ENCODE data around the gene SMYD5. TPM values are rescaled to one million over a fixed set of nuclear protein-coding genes. Genes with fewer than 3 reads are reported as not detected.
"Not testable (repeated sequence)": the region's sequence is repeated elsewhere in the genome, so short reads cannot be mapped to it uniquely, and the experiment has no call there.

SMYD5 gene
- total RNA-seq, 4 donors from 2014 or later: 17.0 to 38.4 (median 20.0) TPM

DNA sequence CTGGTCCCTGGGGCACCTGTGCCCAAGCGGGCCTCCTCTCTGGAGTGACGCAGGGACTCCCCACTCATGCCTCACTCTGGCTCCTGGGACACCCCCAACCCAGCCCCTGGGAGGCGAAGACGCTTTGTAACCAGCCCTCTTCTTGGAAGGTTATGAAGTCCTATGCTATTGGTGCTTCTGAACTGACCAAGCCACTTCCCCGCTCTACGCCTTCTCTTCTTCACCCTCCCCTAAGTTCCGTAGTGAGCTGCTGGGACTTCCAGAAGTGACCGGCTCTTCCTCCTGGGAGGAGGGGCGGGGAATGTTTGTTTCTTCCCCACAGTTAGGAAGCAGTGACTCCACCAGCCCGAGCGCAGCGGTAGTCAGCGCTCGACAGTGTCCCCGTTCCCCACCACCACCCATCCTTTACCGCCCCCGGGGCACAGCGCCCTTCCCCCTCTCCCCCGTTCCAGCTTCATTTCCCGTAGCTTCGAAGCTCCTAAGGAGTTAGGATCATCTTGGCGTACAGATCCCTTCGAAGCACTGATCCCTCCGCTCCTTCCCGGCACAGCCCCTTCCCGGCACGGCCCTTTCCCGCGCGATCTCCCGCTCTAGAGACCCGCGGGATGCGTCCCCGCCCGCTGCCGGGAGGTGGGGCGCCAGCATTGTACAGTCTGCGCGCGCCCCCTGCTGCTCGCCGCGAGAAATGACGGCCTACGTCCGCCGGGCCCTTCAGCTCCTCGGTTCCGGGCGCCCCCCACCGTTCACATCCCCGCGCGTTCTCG lies 37.0 kb upstream of the SMYD5 start:
- H3K27me3 ChIP-seq: peaks cover 40% of the 10 kb centered on the region
- DNase-seq (ENCODE audit: low spot score in 2 of 2): peak; percentile 94
- peaks cover 28% of the 10 kb centered on the region for H3K4me1 ChIP-seq
- H3K4me3 ChIP-seq: peak overlapping the region; percentile 55
- H3K9me3 ChIP-seq: no peaks in the 10 kb centered on the region
- H3K27ac ChIP-seq: peak overlapping the region; percentile 73
- WGBS: under 1% methylated on average over 25 of the region's 56 CpGs
- TF ChIP-seq POLR2AphosphoS5 (IDR thresholded peaks at IDR 0.05) (no peak), POLR2A (IDR thresholded peaks at IDR 0.05) (peak in 1 of 2 donors; percentile 10), EP300 (IDR thresholded peaks at IDR 0.05) (no peak), CTCF (IDR thresholded peaks at IDR 0.05) (peak; percentile 73 to 98)
- no peaks in the 10 kb centered on the region for H3K36me3 ChIP-seq

- H3K27me3 ChIP-seq: peaks cover 38% of the 10 kb centered on the region
- WGBS: 26% methylated on average over 9 of the region's 12 CpGs
- no peak overlapping the region for H3K27ac ChIP-seq
- H3K4me1 ChIP-seq: peaks cover 28% of the 10 kb centered on the region
- H3K36me3 ChIP-seq: no peaks in the 10 kb centered on the region
- no peaks in the 10 kb centered on the region for H3K9me3 ChIP-seq
- DNase-seq (ENCODE audit: low spot score in 2 of 2): no peak
- H3K4me3 ChIP-seq: peak overlapping the region; percentile 55
- TF ChIP-seq CTCF (IDR thresholded peaks at IDR 0.05): no peak
- no peak for TF ChIP-seq EP300 (IDR thresholded peaks at IDR 0.05)
- no peak for TF ChIP-seq POLR2A (IDR thresholded peaks at IDR 0.05)
- TF ChIP-seq POLR2AphosphoS5 (IDR thresholded peaks at IDR 0.05): no peak
These were observed 36.3 kb upstream of the SMYD5 start for GRCh38 chr2:73177645-73178255.

DNA sequence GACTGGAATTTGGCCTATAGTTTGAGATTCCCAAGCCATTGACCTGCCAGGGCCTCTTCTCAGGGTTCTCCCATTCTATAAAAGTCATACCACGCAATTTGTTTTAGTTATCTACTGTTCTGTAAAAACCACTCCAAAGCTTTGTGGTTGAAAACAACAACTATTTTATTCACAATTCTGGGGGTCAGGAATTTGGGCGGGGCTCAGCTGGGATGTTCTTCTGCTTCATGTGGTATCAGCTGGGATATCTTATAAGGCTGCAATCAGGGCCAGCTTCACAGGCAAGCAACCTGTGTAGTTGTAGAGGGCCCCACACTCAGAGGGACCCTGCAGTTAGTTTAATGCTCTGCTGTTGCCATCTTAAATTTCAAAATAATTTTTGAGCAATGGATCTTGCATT lies 28.1 kb upstream of the SMYD5 start:
- WGBS: 82% methylated on average over 2 of the region's 2 CpGs
- Histone ChIP-seq H3K4me3 (no peak overlapping the region), H3K4me1 (no peaks in the 10 kb centered on the region), H3K27me3 (peaks cover 15% of the 10 kb centered on the region), H3K36me3 (no peaks in the 10 kb centered on the region), H3K9me3 (no peaks in the 10 kb centered on the region), H3K27ac (no peak overlapping the region)
- no peak for DNase-seq (ENCODE audit: low spot score in 2 of 2)
- TF ChIP-seq POLR2AphosphoS5 (IDR thresholded peaks at IDR 0.05) (no peak), POLR2A (IDR thresholded peaks at IDR 0.05) (no peak), EP300 (IDR thresholded peaks at IDR 0.05) (no peak), CTCF (IDR thresholded peaks at IDR 0.05) (no peak)

DNA sequence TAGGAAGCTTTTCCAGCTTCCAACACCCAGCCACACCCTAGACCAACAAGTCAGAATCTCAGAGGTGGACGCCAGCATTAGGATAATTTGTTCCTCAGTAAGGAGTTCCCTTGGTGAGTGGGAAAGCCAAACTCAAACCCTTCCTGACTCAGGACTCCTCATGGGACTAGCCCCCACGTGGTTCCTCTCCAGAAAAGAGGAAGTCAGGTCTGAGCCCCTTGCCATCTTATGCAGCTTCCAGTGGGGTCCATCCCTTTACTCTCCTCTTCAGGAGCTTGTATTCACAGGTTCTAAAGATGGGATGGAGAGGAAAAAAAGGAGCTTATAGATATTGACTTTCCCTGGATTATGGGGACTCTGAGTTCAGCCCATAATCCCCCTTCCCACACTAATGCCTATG lies 26.5 kb upstream of the SMYD5 start:
- no peaks in the 10 kb centered on the region for H3K4me1 ChIP-seq
- H3K27ac ChIP-seq: no peak overlapping the region
- 58% methylated on average over 2 of the region's 2 CpGs for WGBS
- no peak overlapping the region for H3K4me3 ChIP-seq
- H3K27me3 ChIP-seq: peaks cover 15% of the 10 kb centered on the region
- no peak for DNase-seq (ENCODE audit: low spot score in 2 of 2)
- TF ChIP-seq CTCF (IDR thresholded peaks at IDR 0.05): no peak
- no peak for TF ChIP-seq POLR2A (IDR thresholded peaks at IDR 0.05)
- no peaks in the 10 kb centered on the region for H3K36me3 ChIP-seq
- no peaks in the 10 kb centered on the region for H3K9me3 ChIP-seq

DNA sequence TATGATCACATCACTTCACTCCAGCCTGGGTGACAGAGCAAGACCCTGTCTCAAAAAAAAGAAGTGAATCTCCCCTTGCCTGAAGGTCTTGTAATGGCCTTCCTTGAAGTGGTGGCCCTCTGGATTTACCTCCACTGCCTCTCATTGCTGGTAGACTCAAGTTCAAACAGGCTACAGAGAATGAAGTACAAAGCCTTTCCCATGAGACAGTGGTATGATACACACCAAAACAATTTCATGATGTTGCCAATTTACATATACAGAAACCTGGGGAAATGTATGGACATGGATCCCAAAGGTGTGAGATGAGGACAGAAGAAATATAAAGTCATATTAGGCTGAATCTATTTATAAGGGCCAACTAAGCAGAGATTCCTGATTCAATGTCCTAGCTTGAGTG lies 16.5 kb upstream of the SMYD5 start:
- Histone ChIP-seq H3K27me3 (peaks cover 50% of the 10 kb centered on the region), H3K9me3 (no peaks in the 10 kb centered on the region), H3K36me3 (no peaks in the 10 kb centered on the region), H3K27ac (no peak overlapping the region), H3K4me1 (peaks cover 8% of the 10 kb centered on the region), H3K4me3 (no peak overlapping the region)
- TF ChIP-seq POLR2A (IDR thresholded peaks at IDR 0.05) (no peak), EP300 (IDR thresholded peaks at IDR 0.05) (no peak), CTCF (IDR thresholded peaks at IDR 0.05) (no peak), POLR2AphosphoS5 (IDR thresholded peaks at IDR 0.05) (no peak)
- no peak for DNase-seq (ENCODE audit: low spot score in 2 of 2)

DNA sequence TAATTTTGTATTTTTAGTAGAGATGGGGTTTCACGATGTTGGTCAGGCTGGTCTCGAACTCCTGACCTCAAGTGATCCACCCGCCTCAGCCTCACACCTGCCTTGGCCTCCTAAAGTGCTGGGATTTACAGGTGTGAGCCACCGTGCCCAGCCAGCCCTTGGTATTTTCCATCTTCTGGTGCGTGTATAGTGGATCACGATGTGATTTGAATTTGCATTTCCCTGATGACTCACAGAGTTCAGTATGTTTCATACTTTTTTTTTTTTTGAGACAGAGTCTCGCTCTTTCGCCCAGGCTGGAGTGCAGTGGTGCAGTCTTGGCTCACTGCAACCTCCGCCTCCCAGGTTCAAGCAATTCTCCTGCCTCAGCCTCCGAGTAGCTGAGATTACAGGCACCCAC lies 13.8 kb upstream of the SMYD5 start:
- not testable (repeated sequence) for H3K4me3 ChIP-seq; H3K36me3 ChIP-seq; H3K27ac ChIP-seq; DNase-seq (ENCODE audit: low spot score in 2 of 2); H3K9me3 ChIP-seq
- 79% methylated on average over 10 of the region's 10 CpGs for WGBS
- Histone ChIP-seq H3K27me3 (peaks cover 74% of the 10 kb centered on the region), H3K4me1 (peaks cover 18% of the 10 kb centered on the region)
